ENCODE data around the gene CKLF. TPM values are rescaled to one million over a fixed set of nuclear protein-coding genes. Genes with fewer than 3 reads are reported as not detected.

CKLF gene
- total RNA-seq, 1 experiment from 2014 or later, result 77.1 TPM

- Histone ChIP-seq H3K9me3 (ENCODE audit: insufficient read depth, low read depth) (no peaks in the 10 kb centered on the region), H2AFZ (no peak overlapping the region), H3F3A (ENCODE audit: insufficient read depth, low read depth) (peaks cover 68% of the 10 kb centered on the region), H3K79me2 (ENCODE audit: low read depth) (no peaks in the 10 kb centered on the region), H3K27me3 (ENCODE audit: insufficient read depth, low read depth) (no peaks in the 10 kb centered on the region), H3K36me3 (ENCODE audit: low read depth) (no peaks in the 10 kb centered on the region), H3K9me2 (ENCODE audit: insufficient read depth) (no peaks in the 10 kb centered on the region), H3K4me3 (no peak overlapping the region), H3K27ac (0 out of 2 replicates have a peak overlapping the region, but pooled peaks have one; percentile 97), H3K4me2 (peak overlapping the region; percentile 86), H3K4me1 (replicated peaks; ENCODE audit: insufficient read depth) (peaks cover 80% of the 10 kb centered on the region), H4K20me1 (ENCODE audit: insufficient read depth) (no peaks in the 10 kb centered on the region)
- intact Hi-C loops (cut with micrococcal nuclease; ENCODE audit: unreplicated experiment), result loop anchor here (2.0 kb wide), 2 partner anchors 43 to 95 kb away; partner anchors contain the start of genes CKLF and CMTM3
- CTCF ChIA-PET, result interaction anchor here (0.6 to 1.3 kb wide), 2 partner anchors 12 to 89 kb away, joined by 3 to 10 read pairs; no protein-coding TSS in a partner anchor
- BruUV-seq (replicated peaks), result no TSS peak
- DNase-seq, result no peak
- POLR2A ChIA-PET (ENCODE audit: unreplicated experiment), result interaction anchor here (0.6 kb wide), 1 partner anchor 151 kb away, joined by 3 read pairs; no protein-coding TSS in a partner anchor
- no peak for TF ChIP-seq EZH2 (IDR thresholded peaks at IDR 0.05; ENCODE audit: low read depth)
- TF ChIP-seq CTCF (conservative IDR thresholded peaks at IDR 0.05), result no peak
Observed at GRCh38 chr16:66509576-66509975, 42.8 kb upstream of the CKLF start.

GRCh38 chr16:66510298-66510697, 42.1 kb upstream of the CKLF start:
- CTCF ChIA-PET, result interaction anchor here (0.6 to 1.3 kb wide), 4 partner anchors 12 to 1268 kb away, joined by 3 to 10 read pairs (median 5); no protein-coding TSS in a partner anchor

More at GRCh38 chr16:66510298-66510697, 42.1 kb upstream of the CKLF start:
- Histone ChIP-seq H4K20me1 (ENCODE audit: insufficient read depth) (no peaks in the 10 kb centered on the region), H3K9me2 (ENCODE audit: insufficient read depth) (no peaks in the 10 kb centered on the region), H3K79me2 (ENCODE audit: low read depth) (no peaks in the 10 kb centered on the region), H3F3A (ENCODE audit: insufficient read depth, low read depth) (peaks cover 68% of the 10 kb centered on the region), H3K4me1 (replicated peaks; ENCODE audit: insufficient read depth) (peaks cover 82% of the 10 kb centered on the region), H3K27ac (peak overlapping the region; percentile 97), H3K9me3 (ENCODE audit: insufficient read depth, low read depth) (no peaks in the 10 kb centered on the region), H3K4me2 (peak overlapping the region; percentile 86), H3K4me3 (peak overlapping the region; percentile 24; the same call in 1 of the 2 replicates), H2AFZ (no peak overlapping the region), H3K36me3 (ENCODE audit: low read depth) (no peaks in the 10 kb centered on the region), H3K27me3 (ENCODE audit: insufficient read depth, low read depth) (no peaks in the 10 kb centered on the region)
- TF ChIP-seq EZH2 (IDR thresholded peaks at IDR 0.05; ENCODE audit: low read depth) (no peak), CTCF (conservative IDR thresholded peaks at IDR 0.05) (no peak)
- BruUV-seq (replicated peaks), result no TSS peak
- DNase-seq, result peak in 1 of 2 experiments; percentile 51
- intact Hi-C loops (cut with micrococcal nuclease; ENCODE audit: unreplicated experiment), result loop anchor here (10.0 kb wide), 2 partner anchors 235 to 425 kb away; partner anchors contain the start of genes CES2 and CIAO2B
- POLR2A ChIA-PET (ENCODE audit: unreplicated experiment), result interaction anchor here (0.6 kb wide), 1 partner anchor 150 kb away, joined by 3 read pairs; no protein-coding TSS in a partner anchor

Measured in PC-9 (cell line).